ENCODE results near the gene SOS1.

GRCh38 chr2:39119732-39120520, 925 bp downstream of the SOS1 start:
- TF ChIP-seq CTCF (IDR thresholded peaks at IDR 0.05): peak in 3 of 4 experiments; percentile 44 to 58 (median 46)
- peak in 1 of 2 donors; percentile 6 for TF ChIP-seq POLR2A (IDR thresholded peaks at IDR 0.05)

Measured in uterus (tissue), 2 donors.